Endothelial cell of umbilical vein (primary cell): ENCODE results near the gene MAP10. TPM values are rescaled to one million over a fixed set of nuclear protein-coding genes. Genes with fewer than 3 reads are reported as not detected.

ENCODE experiments used
- BruUV-seq: library from RNA; stranded (reverse); fragments of 400-500 nt; replicated peaks from 2 replicates; lab custom pipeline; 2021; lab: Mats Ljungman, UMichigan
- CTCF ChIA-PET: fragments of 300-600, 350-600 bp; sonication (Branson Sonifier 250); formaldehyde crosslinking; loops from one replicate; lab custom pipeline; 2021; ENCODE audit warnings: antibody characterized with exemption, inconsistent platforms; lab: Charles Lee
- POLR2A ChIA-PET: fragments of 300-600, 350-600 bp; sonication (Branson Sonifier 250); formaldehyde crosslinking; loops from one replicate; lab custom pipeline; 2021; ENCODE audit warnings: antibody characterized with exemption, inconsistent platforms; lab: Charles Lee
- DNase-seq: peaks from one replicate; pipeline ENCODE4 v3.0.0-alpha.2; 2011; ENCODE audit warnings: low read depth, low spot score
- FAIRE-seq: peaks from 2 replicates; lab custom pipeline; 2011; peaks lifted over from hg19 to GRCh38; lab: Jason Lieb, UNC
- H2AFZ ChIP-seq: 2 replicates; pipeline ENCODE4 v1.6.0; 2012; ENCODE audit warnings: low read depth, low read length, control low read depth, inconsistent platforms
- H3K27ac ChIP-seq: 2 replicates; pipeline ENCODE4 v1.5.1; 2011; ENCODE audit warnings: low read depth, mild to moderate bottlenecking, control low read depth, low read length, moderate library complexity; ENCODE audit not compliant: insufficient read depth
- H3K27me3 ChIP-seq, 2 experiments: 2 replicates each; pipeline versions ENCODE4 v1.6.0 to v1.6.1; 2011; ENCODE audit warnings: low read length in 2 of 2, mixed read lengths in 1 of 2; ENCODE audit not compliant: control insufficient read depth in 2 of 2, insufficient read depth in 2 of 2
- H3K36me3 ChIP-seq, 2 experiments: 2 replicates in 1 of 2; 3 replicates in 1 of 2; pipeline ENCODE4 v1.5.1; 2011; ENCODE audit warnings: low read length in 2 of 2, mild to moderate bottlenecking in 1 of 2, moderate library complexity in 1 of 2; ENCODE audit not compliant: control insufficient read depth in 2 of 2, insufficient read depth in 2 of 2; ENCODE audit errors: extremely low read depth in 1 of 2
- H3K4me1 ChIP-seq: 3 replicates; pipeline ENCODE4 v1.5.1; 2011; ENCODE audit warnings: mild to moderate bottlenecking, low read length; ENCODE audit not compliant: control insufficient read depth, insufficient read depth; ENCODE audit errors: extremely low read depth
- H3K4me2 ChIP-seq: 2 replicates; pipeline ENCODE4 v1.6.1; 2011; ENCODE audit warnings: low read length, control low read depth, mixed read lengths; ENCODE audit not compliant: insufficient read depth
- H3K4me3 ChIP-seq, 3 experiments: fragments of 200-600 bp in 1 of 3; sonication (generic), shearing (Covaris generic) in 1 of 3; replicated peaks in 1 of 3; 2 replicates each; pipeline ENCODE4 v1.5.1; 2011 to 2016; ENCODE audit warnings: control low read depth in 3 of 3, low read length in 3 of 3, mild to moderate bottlenecking in 2 of 3, inconsistent platforms in 1 of 3, low read depth in 1 of 3, moderate library complexity in 1 of 3; ENCODE audit not compliant: insufficient read depth in 1 of 3
- H3K79me2 ChIP-seq: 2 replicates; pipeline ENCODE4 v1.6.0; 2012; ENCODE audit warnings: low read length, inconsistent platforms; ENCODE audit not compliant: control insufficient read depth, insufficient read depth
- H3K9ac ChIP-seq: replicated peaks from 2 replicates; pipeline ENCODE3; 2011; ENCODE audit warnings: low read length, control low read depth; ENCODE audit not compliant: insufficient read depth; ENCODE audit errors: extremely low read depth
- H3K9me1 ChIP-seq: replicated peaks from 3 replicates; pipeline ENCODE4 v1.6.0; 2011; ENCODE audit warnings: mild to moderate bottlenecking, low read length; ENCODE audit not compliant: control insufficient read depth, insufficient read depth; ENCODE audit errors: extremely low read depth
- H3K9me3 ChIP-seq: replicated peaks from 2 replicates; pipeline ENCODE4 v1.5.1; 2012; ENCODE audit warnings: low read length, inconsistent platforms; ENCODE audit not compliant: control insufficient read depth, insufficient read depth
- H4K20me1 ChIP-seq: replicated peaks from 2 replicates; pipeline ENCODE3; 2011; ENCODE audit warnings: mild to moderate bottlenecking, low read length; ENCODE audit not compliant: control insufficient read depth, insufficient read depth; ENCODE audit errors: extremely low read depth
- EZH2 ChIP-seq: IDR thresholded peaks from 2 replicates; pipeline ENCODE4 v1.6.1; 2012; ENCODE audit warnings: borderline replicate concordance, low read depth, mild to moderate bottlenecking, moderate library complexity, low read length, inconsistent platforms; ENCODE audit not compliant: severe bottlenecking
- GATA2 ChIP-seq: IDR thresholded peaks from 2 replicates; pipeline ENCODE4 v1.7.0; 2011; ENCODE audit warnings: low read depth, mild to moderate bottlenecking, moderate library complexity, mixed read lengths, low read length; ENCODE audit not compliant: insufficient read length, insufficient read depth
- JUN ChIP-seq: IDR thresholded peaks from 2 replicates; pipeline ENCODE4 v1.6.1; 2011; ENCODE audit warnings: borderline replicate concordance, low read depth; ENCODE audit not compliant: insufficient read length, insufficient read depth
- MYC ChIP-seq: IDR thresholded peaks from one replicate; pipeline ENCODE4 v1.6.1; 2011; ENCODE audit warnings: mild to moderate bottlenecking, low read depth, low read length
- POLR2A ChIP-seq: IDR thresholded peaks from 2 replicates; pipeline ENCODE4 v1.6.1; 2012; ENCODE audit warnings: low read depth, mild to moderate bottlenecking, control low read depth, low read length
- POLR2AphosphoS5 ChIP-seq: IDR thresholded peaks from 2 replicates; pipeline ENCODE4 v1.6.1; 2012; ENCODE audit warnings: low read depth, mild to moderate bottlenecking, control low read depth, low read length, moderate library complexity; ENCODE audit not compliant: insufficient read depth
- dilution Hi-C: fragments of 300-500 bp; cut with MboI; formaldehyde crosslinking; loops from one replicate; pipeline ENCODE4 v1.15.0; 2019; ENCODE audit warnings: low sequenced_read_pairs; ENCODE audit not compliant: extremely low pct_ligation_motif_present
- intact Hi-C: fragments of 100-400 bp; cut with micrococcal nuclease; formaldehyde crosslinking; loops from one replicate; pipeline ENCODE4 v1.10.0; 2022
- polyA plus RNA-seq, 4 experiments: library from polyadenylated mRNA; depleted of rRNA in 3 of 4; stranded (reverse) in 3 of 4; unstranded in 1 of 4; fragments of >200 nt; gene quantifications; 2 replicates each; pipeline versions ENCODE4 v1.2.1 to v1.2.3, GENCODE V29; 2011 to 2012; ENCODE audit warnings: missing spikeins in 1 of 4
- total RNA-seq: library from RNA; stranded (reverse); gene quantifications from 2 replicates; pipeline ENCODE4 v1.2.3, GENCODE V29; 2021
- TF ChIP-seq, protein P1 (sequence below), 2 donors: IDR thresholded peaks; 1 replicate in 1 of 2; 2 replicates in 1 of 2; pipeline ENCODE4 v1.5.1; 2011; ENCODE audit warnings: low read length in 2 of 2, mild to moderate bottlenecking in 2 of 2, moderate library complexity in 2 of 2, control low read depth in 1 of 2, inconsistent platforms in 1 of 2, low read depth in 1 of 2; ENCODE audit not compliant: insufficient read depth in 1 of 2; ENCODE audit errors: extremely low read depth in 1 of 2
- TF ChIP-seq, protein P2 (sequence below): IDR thresholded peaks from 2 replicates; pipeline ENCODE4 v1.6.1; 2011; ENCODE audit not compliant: insufficient read depth, insufficient read length

MAP10 gene
- total and polyA plus RNA-seq, 2 donors (not counting 3 experiments of a cell fraction or from before 2014, with no cell fraction given): 0.88 to 2.0 TPM

DNA sequence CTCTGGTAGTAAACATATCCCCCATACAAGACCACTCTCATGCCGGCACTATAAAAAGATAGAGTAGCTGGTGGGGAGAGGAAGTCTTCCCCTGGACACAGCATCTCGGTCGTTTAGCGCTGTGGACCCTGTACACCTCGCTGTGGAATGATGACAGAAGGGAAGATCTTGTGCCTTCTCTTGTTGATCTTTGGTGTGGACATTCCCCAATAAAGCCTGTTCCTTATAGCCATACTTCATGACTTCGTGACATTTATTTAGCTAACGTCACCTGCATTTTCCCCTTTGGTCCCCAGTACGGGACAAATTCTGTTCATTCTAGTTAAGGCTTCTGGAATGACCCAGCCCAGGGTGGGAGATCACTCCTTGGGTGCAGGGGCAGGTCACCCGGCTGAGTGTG lies 24.9 kb upstream of the MAP10 start:
- dilution Hi-C loops: no loop called here
- H3K27ac ChIP-seq: no peak overlapping the region
- DNase-seq (no peak), FAIRE-seq (no peak)
- H3K79me2 ChIP-seq: no peaks in the 10 kb centered on the region
- no peak overlapping the region for H3K9ac ChIP-seq
- no peaks in the 10 kb centered on the region for H3K36me3 ChIP-seq
- TF ChIP-seq POLR2A: no peak
- TF ChIP-seq GATA2: no peak
- TF ChIP-seq, protein P1, sequence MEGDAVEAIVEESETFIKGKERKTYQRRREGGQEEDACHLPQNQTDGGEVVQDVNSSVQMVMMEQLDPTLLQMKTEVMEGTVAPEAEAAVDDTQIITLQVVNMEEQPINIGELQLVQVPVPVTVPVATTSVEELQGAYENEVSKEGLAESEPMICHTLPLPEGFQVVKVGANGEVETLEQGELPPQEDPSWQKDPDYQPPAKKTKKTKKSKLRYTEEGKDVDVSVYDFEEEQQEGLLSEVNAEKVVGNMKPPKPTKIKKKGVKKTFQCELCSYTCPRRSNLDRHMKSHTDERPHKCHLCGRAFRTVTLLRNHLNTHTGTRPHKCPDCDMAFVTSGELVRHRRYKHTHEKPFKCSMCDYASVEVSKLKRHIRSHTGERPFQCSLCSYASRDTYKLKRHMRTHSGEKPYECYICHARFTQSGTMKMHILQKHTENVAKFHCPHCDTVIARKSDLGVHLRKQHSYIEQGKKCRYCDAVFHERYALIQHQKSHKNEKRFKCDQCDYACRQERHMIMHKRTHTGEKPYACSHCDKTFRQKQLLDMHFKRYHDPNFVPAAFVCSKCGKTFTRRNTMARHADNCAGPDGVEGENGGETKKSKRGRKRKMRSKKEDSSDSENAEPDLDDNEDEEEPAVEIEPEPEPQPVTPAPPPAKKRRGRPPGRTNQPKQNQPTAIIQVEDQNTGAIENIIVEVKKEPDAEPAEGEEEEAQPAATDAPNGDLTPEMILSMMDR (IDR thresholded peaks at IDR 0.05; ENCODE audit: extremely low read depth in 1 of 2, insufficient read depth in 1 of 2, low read depth in 1 of 2, low read length in 2 of 2): no peak
- no peak for TF ChIP-seq EZH2
- no peak for TF ChIP-seq POLR2AphosphoS5
- TF ChIP-seq MYC: no peak
- TF ChIP-seq JUN: no peak
- TF ChIP-seq, protein P2, sequence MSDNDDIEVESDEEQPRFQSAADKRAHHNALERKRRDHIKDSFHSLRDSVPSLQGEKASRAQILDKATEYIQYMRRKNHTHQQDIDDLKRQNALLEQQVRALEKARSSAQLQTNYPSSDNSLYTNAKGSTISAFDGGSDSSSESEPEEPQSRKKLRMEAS: no peak
- H3K4me1 ChIP-seq: no peaks in the 10 kb centered on the region
- H2AFZ ChIP-seq: no peak overlapping the region
- BruUV-seq: no TSS peak
- intact Hi-C loops: no loop called here
- no peaks in the 10 kb centered on the region for H4K20me1 ChIP-seq
- no peak overlapping the region for H3K4me3 ChIP-seq
- H3K4me2 ChIP-seq: no peak overlapping the region
- H3K9me1 ChIP-seq: no peaks in the 10 kb centered on the region
- H3K9me3 ChIP-seq: no peaks in the 10 kb centered on the region
- ChIA-PET CTCF (interaction anchor here (1.9 kb wide), 1 partner anchor 13 kb away, joined by 6 read pairs; no protein-coding TSS in a partner anchor), POLR2A (no interaction called here)
- no peaks in the 10 kb centered on the region for H3K27me3 ChIP-seq
